ENCODE measurements around the gene SNAP29. TPM values are rescaled to one million over a fixed set of nuclear protein-coding genes. Genes with fewer than 3 reads are reported as not detected.
A peak's percentile ranks its signal among the peaks of the same experiment; 100 is the strongest.

SNAP29 gene
- total and polyA plus RNA-seq, 9 of the 15 experiments (the other 6 are each of a cell fraction or from before 2014, with no cell fraction given) = 19.5 to 250 (median 75.9) TPM

DNA sequence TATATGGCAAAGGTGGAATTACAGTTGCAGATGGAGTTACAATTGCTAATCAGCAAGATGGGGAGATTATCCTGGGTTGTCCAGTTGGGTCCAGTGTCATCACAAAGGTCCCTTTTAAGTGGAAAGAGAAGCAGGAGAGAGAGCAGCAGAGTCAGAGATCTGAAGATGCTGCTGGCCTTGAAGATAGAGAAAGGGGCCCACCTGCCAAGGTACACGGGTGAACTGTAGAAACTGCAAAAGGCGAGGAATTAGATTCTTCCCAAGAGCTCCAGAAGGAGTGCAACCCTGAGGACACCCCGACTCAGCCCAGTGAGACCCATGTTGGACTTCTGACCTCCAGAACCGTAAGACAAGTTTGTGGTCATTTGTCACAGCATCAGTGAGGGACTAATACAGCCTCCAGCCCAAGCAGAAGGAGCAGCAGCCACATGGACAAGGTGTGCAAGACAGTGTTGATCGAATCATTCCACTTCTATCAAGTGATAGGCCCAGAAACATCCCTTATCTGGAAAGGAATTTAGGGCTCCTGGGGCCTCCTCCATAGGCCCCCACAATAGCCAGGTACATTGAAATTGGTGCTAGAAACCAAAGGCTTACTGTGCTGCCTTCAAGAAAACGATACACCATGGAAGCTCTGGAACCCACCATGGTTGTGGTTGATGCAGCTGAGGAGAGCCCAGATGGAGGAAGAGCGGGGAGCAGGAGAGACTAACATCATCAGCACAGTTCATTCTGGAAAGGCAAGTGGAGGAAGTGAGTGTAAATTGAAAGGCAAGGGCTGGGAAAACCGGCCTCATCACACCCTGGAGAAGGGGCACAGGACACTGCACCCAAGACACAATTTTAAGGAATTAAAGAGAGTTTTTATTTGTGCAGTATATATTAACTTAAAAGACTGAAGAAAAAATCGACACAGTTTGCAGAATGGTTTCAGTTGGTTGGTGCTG, 23.3 kb downstream of the SNAP29 start (continued):
- TF ChIP-seq, protein P1, sequence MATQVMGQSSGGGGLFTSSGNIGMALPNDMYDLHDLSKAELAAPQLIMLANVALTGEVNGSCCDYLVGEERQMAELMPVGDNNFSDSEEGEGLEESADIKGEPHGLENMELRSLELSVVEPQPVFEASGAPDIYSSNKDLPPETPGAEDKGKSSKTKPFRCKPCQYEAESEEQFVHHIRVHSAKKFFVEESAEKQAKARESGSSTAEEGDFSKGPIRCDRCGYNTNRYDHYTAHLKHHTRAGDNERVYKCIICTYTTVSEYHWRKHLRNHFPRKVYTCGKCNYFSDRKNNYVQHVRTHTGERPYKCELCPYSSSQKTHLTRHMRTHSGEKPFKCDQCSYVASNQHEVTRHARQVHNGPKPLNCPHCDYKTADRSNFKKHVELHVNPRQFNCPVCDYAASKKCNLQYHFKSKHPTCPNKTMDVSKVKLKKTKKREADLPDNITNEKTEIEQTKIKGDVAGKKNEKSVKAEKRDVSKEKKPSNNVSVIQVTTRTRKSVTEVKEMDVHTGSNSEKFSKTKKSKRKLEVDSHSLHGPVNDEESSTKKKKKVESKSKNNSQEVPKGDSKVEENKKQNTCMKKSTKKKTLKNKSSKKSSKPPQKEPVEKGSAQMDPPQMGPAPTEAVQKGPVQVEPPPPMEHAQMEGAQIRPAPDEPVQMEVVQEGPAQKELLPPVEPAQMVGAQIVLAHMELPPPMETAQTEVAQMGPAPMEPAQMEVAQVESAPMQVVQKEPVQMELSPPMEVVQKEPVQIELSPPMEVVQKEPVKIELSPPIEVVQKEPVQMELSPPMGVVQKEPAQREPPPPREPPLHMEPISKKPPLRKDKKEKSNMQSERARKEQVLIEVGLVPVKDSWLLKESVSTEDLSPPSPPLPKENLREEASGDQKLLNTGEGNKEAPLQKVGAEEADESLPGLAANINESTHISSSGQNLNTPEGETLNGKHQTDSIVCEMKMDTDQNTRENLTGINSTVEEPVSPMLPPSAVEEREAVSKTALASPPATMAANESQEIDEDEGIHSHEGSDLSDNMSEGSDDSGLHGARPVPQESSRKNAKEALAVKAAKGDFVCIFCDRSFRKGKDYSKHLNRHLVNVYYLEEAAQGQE (IDR thresholded peaks at IDR 0.05; ENCODE audit: borderline replicate concordance) = no peak
- TF ChIP-seq, protein P1 (CRISPR knock-in tag; IDR thresholded peaks at IDR 0.05; ENCODE audit: low read depth) = 0 out of 2 replicates have a peak, but pooled peaks have one; percentile 46
- TF ChIP-seq STAT5A (IDR thresholded peaks at IDR 0.05; ENCODE audit: borderline replicate concordance, low read length) (no peak), HDAC6 (IDR thresholded peaks at IDR 0.05; ENCODE audit: low read depth, low read length) (0 out of 2 replicates have a peak, but pooled peaks have one; percentile 80), CBX8 (IDR thresholded peaks at IDR 0.05; ENCODE audit: borderline replicate concordance, extremely low read depth, low read depth, low read length, poor library complexity, severe bottlenecking) (no peak), ZNF217 (CRISPR knock-in tag; IDR thresholded peaks at IDR 0.05) (no peak), MED1 (CRISPR knock-in tag; IDR thresholded peaks at IDR 0.05; ENCODE audit: borderline replicate concordance) (0 out of 2 replicates have a peak, but pooled peaks have one; percentile 81), TCF7 (IDR thresholded peaks at IDR 0.05; ENCODE audit: borderline replicate concordance) (no peak), ATF6 (CRISPR knock-in tag; IDR thresholded peaks at IDR 0.05) (no peak), OTX1 (CRISPR knock-in tag; IDR thresholded peaks at IDR 0.05) (peak; percentile 31; the same call in 1 of the 2 replicates), KLF6 (CRISPR knock-in tag; IDR thresholded peaks at IDR 0.05; ENCODE audit: borderline replicate concordance) (no peak), ZC3H4 (CRISPR knock-in tag; IDR thresholded peaks at IDR 0.05; ENCODE audit: borderline replicate concordance) (peak; percentile 66; the same call in 1 of the 2 replicates), STAG1 (CRISPR knock-in tag; IDR thresholded peaks at IDR 0.05; ENCODE audit: borderline replicate concordance) (peak; percentile 20; the same call in 1 of the 2 replicates), HDAC8 (tag; IDR thresholded peaks at IDR 0.05) (no peak), HMGN3 (IDR thresholded peaks at IDR 0.05; ENCODE audit: borderline replicate concordance, extremely low read depth, insufficient read length, low read depth, low read length) (no peak), TARDBP (IDR thresholded peaks at IDR 0.05) (no peak)
